ENCODE measurements around the gene ZNF117. TPM values are rescaled to one million over a fixed set of nuclear protein-coding genes. Genes with fewer than 3 reads are reported as not detected.

Gene ZNF117
- total and polyA plus RNA-seq, 2 experiments from 2014 or later, result 4.8 to 20.0 TPM

- no peak overlapping the region for H3K4me3 Mint-ChIP-seq
- H3K36me3 Mint-ChIP-seq (ENCODE audit: low read depth), result no peaks in the 10 kb centered on the region
- Histone ChIP-seq H3K4me2 (no peak overlapping the region), H3K36me3 (ENCODE audit: insufficient read depth) (no peaks in the 10 kb centered on the region), H3K27ac (ENCODE audit: low read depth) (no peak overlapping the region), H3K4me3 (no peak overlapping the region), H3K27me3 (ENCODE audit: insufficient read depth) (no peaks in the 10 kb centered on the region), H3K4me1 (ENCODE audit: insufficient read depth) (no peaks in the 10 kb centered on the region), H4K20me1 (replicated peaks; ENCODE audit: insufficient read depth) (no peaks in the 10 kb centered on the region), H2AFZ (no peak overlapping the region), H3K9me2 (ENCODE audit: insufficient read depth) (no peaks in the 10 kb centered on the region), H3K79me2 (replicated peaks; ENCODE audit: insufficient read depth) (no peaks in the 10 kb centered on the region), H3F3A (replicated peaks; ENCODE audit: low read depth) (no peaks in the 10 kb centered on the region)
- H3K4me1 Mint-ChIP-seq, result peaks cover 7% of the 10 kb centered on the region; the same call in 2 of the 3 replicates
- no peak for TF ChIP-seq NANOG (IDR thresholded peaks at IDR 0.05; ENCODE audit: borderline replicate concordance)
- TF ChIP-seq EZH2 (IDR thresholded peaks at IDR 0.05; ENCODE audit: low read depth, unreplicated experiment), result no peak
- no peak for TF ChIP-seq REST (IDR thresholded peaks at IDR 0.05; ENCODE audit: unreplicated experiment)
- TF ChIP-seq, protein P1, sequence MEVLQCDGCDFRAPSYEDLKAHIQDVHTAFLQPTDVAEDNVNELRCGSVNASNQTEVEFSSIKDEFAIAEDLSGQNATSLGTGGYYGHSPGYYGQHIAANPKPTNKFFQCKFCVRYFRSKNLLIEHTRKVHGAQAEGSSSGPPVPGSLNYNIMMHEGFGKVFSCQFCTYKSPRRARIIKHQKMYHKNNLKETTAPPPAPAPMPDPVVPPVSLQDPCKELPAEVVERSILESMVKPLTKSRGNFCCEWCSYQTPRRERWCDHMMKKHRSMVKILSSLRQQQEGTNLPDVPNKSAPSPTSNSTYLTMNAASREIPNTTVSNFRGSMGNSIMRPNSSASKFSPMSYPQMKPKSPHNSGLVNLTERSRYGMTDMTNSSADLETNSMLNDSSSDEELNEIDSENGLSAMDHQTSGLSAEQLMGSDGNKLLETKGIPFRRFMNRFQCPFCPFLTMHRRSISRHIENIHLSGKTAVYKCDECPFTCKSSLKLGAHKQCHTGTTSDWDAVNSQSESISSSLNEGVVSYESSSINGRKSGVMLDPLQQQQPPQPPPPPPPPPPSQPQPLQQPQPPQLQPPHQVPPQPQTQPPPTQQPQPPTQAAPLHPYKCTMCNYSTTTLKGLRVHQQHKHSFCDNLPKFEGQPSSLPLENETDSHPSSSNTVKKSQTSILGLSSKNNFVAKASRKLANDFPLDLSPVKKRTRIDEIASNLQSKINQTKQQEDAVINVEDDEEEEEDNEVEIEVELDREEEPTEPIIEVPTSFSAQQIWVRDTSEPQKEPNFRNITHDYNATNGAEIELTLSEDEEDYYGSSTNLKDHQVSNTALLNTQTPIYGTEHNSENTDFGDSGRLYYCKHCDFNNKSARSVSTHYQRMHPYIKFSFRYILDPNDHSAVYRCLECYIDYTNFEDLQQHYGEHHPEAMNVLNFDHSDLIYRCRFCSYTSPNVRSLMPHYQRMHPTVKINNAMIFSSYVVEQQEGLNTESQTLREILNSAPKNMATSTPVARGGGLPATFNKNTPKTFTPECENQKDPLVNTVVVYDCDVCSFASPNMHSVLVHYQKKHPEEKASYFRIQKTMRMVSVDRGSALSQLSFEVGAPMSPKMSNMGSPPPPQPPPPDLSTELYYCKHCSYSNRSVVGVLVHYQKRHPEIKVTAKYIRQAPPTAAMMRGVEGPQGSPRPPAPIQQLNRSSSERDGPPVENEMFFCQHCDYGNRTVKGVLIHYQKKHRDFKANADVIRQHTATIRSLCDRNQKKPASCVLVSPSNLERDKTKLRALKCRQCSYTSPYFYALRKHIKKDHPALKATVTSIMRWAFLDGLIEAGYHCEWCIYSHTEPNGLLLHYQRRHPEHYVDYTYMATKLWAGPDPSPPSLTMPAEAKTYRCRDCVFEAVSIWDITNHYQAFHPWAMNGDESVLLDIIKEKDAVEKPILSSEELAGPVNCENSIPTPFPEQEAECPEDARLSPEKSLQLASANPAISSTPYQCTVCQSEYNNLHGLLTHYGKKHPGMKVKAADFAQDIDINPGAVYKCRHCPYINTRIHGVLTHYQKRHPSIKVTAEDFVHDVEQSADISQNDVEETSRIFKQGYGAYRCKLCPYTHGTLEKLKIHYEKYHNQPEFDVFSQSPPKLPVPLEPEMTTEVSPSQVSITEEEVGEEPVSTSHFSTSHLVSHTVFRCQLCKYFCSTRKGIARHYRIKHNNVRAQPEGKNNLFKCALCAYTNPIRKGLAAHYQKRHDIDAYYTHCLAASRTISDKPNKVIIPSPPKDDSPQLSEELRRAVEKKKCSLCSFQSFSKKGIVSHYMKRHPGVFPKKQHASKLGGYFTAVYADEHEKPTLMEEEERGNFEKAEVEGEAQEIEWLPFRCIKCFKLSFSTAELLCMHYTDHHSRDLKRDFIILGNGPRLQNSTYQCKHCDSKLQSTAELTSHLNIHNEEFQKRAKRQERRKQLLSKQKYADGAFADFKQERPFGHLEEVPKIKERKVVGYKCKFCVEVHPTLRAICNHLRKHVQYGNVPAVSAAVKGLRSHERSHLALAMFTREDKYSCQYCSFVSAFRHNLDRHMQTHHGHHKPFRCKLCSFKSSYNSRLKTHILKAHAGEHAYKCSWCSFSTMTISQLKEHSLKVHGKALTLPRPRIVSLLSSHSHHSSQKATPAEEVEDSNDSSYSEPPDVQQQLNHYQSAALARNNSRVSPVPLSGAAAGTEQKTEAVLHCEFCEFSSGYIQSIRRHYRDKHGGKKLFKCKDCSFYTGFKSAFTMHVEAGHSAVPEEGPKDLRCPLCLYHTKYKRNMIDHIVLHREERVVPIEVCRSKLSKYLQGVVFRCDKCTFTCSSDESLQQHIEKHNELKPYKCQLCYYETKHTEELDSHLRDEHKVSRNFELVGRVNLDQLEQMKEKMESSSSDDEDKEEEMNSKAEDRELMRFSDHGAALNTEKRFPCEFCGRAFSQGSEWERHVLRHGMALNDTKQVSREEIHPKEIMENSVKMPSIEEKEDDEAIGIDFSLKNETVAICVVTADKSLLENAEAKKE (CRISPR knock-in tag; IDR thresholded peaks at IDR 0.05), result no peak
- TF ChIP-seq, protein P2, sequence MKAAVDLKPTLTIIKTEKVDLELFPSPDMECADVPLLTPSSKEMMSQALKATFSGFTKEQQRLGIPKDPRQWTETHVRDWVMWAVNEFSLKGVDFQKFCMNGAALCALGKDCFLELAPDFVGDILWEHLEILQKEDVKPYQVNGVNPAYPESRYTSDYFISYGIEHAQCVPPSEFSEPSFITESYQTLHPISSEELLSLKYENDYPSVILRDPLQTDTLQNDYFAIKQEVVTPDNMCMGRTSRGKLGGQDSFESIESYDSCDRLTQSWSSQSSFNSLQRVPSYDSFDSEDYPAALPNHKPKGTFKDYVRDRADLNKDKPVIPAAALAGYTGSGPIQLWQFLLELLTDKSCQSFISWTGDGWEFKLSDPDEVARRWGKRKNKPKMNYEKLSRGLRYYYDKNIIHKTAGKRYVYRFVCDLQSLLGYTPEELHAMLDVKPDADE (IDR thresholded peaks at IDR 0.05), result no peak
- TF ChIP-seq EZH2phosphoT487 (IDR thresholded peaks at IDR 0.05; ENCODE audit: unreplicated experiment), result no peak
- no peak for TF ChIP-seq JUNB (IDR thresholded peaks at IDR 0.05; ENCODE audit: unreplicated experiment)
- no peak for TF ChIP-seq CTCF (conservative IDR thresholded peaks at IDR 0.05; ENCODE audit: low read depth in 2 of 2)
- H3K27ac Mint-ChIP-seq, result no peak overlapping the region
- ATAC-seq (no peak), DNase-seq (ENCODE audit: low spot score) (no peak)
- no peaks in the 10 kb centered on the region for H3K9me3 Mint-ChIP-seq
- H3K27me3 Mint-ChIP-seq (ENCODE audit: insufficient read depth, low read depth, poor library complexity), result peaks cover 6% of the 10 kb centered on the region
Observed at GRCh38 chr7:64938540-64938939, 52.3 kb downstream of the ZNF117 start.

Measured in GM23338 (cell line).